GM18517 (cell line): ENCODE data around the gene RNASE8.

Experiments
- ATAC-seq: cut with Tn5 transposase; IDR thresholded peaks from one replicate; pipeline ENCODE4 v1.9.1; 2021; ENCODE audit warnings: mild to moderate bottlenecking, moderate library complexity; ENCODE audit not compliant: unreplicated experiment

The RNASE8 gene

GRCh38 chr14:21050597-21050996 is 7.0 kb upstream of the RNASE8 start:
- ATAC-seq: no peak

GRCh38 chr14:21053184-21054122 is 4.2 kb upstream of the RNASE8 start:
- ATAC-seq: no peak

GRCh38 chr14:21054123-21054767 is 3.4 kb upstream of the RNASE8 start:
- no peak for ATAC-seq

GRCh38 chr14:21054768-21055145 is 2.9 kb upstream of the RNASE8 start:
- ATAC-seq: no peak

GRCh38 chr14:21055432-21056117 is 2.0 kb upstream of the RNASE8 start:
- no peak for ATAC-seq

- ATAC-seq: no peak
Measured at GRCh38 chr14:21056520-21057163, 980 bp upstream of the RNASE8 start.

- no peak for ATAC-seq
Measured at GRCh38 chr14:21058903-21059302, 1.3 kb downstream of the RNASE8 start.

- no peak for ATAC-seq
Measured at GRCh38 chr14:21059842-21060613, 2.4 kb downstream of the RNASE8 start.

- no peak for ATAC-seq
Measured at GRCh38 chr14:21060614-21061346, 3.2 kb downstream of the RNASE8 start.

GRCh38 chr14:21061347-21061668 is 3.7 kb downstream of the RNASE8 start:
- ATAC-seq: no peak

- no peak for ATAC-seq
Measured at GRCh38 chr14:21063479-21063878, 5.9 kb downstream of the RNASE8 start.

GRCh38 chr14:21066882-21067502 is 9.4 kb downstream of the RNASE8 start:
- no peak for ATAC-seq

- no peak for ATAC-seq
Measured at GRCh38 chr14:21068521-21069387, 11.1 kb downstream of the RNASE8 start.

GRCh38 chr14:21069388-21070082 is 11.9 kb downstream of the RNASE8 start:
- ATAC-seq: no peak

GRCh38 chr14:21070083-21070609 is 12.5 kb downstream of the RNASE8 start, which contains the start of gene ARHGEF40:
Gene ARHGEF40, plus strand, starts transcription at chr14:21070304. Its CDS starts 93 bp downstream, at chr14:21070397.
- no peak for ATAC-seq

GRCh38 chr14:21070610-21071224 is 13.1 kb downstream of the RNASE8 start:
- no peak for ATAC-seq
